C4-2B (cell line): Measurements from ENCODE around the gene LGALS7B.
"Not testable (repeated sequence)": the region's sequence is repeated elsewhere in the genome, so short reads cannot be mapped to it uniquely, and the experiment has no call there.

ENCODE experiments used
- H3K27ac ChIP-seq: fragments of 450-650 bp; 2 replicates; pipeline ENCODE4 v1.5.1; 2017
- ZFX ChIP-seq: fragments of 450-650 bp; IDR thresholded peaks from 2 replicates; pipeline ENCODE4 v1.6.1; 2017
- TF ChIP-seq, protein P1 (sequence below): fragments of 450-650 bp; conservative IDR thresholded peaks from 2 replicates; pipeline ENCODE4 v1.5.1; 2017; ENCODE audit warnings: mild to moderate bottlenecking

LGALS7B gene

DNA sequence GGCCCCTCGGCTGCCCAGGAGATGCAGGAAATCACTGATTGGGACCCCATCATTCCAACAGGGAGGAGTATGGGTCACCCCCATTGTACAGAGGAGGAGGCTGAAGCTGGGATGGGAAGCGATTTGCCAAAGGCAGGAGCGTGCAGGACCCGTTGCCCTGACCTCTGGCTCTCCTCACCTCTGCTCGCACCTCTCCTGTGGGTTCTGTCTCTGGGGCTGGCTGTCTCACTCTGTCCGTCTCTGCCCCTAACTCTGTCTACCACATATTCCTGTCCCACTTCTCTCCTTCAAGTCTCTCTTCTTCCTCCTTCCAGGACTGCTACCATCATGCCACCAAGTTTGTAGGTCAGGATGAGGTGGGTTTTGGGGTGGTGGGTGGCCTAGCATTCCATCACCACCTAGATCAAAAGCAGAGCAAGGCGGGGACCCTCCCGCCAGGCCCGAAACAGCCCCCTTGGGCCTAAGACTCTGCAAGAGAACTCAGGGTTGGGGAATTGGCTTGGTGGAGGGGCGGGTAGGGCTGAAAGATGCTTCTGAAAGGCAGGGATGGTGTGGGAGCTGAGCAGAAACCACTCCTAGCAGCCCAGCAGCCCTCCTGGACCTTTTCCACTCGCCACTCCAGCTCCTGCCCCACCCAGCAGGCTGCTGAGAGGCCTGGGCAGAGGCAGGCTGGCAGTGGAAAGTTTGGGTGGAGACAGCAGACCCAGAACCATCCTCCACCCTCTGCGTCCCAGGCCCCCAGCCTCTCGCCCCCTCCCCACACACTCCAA, 14.6 kb upstream of the LGALS7B start:
- H3K27ac ChIP-seq: no peak overlapping the region
- no peak for TF ChIP-seq ZFX
- TF ChIP-seq, protein P1, sequence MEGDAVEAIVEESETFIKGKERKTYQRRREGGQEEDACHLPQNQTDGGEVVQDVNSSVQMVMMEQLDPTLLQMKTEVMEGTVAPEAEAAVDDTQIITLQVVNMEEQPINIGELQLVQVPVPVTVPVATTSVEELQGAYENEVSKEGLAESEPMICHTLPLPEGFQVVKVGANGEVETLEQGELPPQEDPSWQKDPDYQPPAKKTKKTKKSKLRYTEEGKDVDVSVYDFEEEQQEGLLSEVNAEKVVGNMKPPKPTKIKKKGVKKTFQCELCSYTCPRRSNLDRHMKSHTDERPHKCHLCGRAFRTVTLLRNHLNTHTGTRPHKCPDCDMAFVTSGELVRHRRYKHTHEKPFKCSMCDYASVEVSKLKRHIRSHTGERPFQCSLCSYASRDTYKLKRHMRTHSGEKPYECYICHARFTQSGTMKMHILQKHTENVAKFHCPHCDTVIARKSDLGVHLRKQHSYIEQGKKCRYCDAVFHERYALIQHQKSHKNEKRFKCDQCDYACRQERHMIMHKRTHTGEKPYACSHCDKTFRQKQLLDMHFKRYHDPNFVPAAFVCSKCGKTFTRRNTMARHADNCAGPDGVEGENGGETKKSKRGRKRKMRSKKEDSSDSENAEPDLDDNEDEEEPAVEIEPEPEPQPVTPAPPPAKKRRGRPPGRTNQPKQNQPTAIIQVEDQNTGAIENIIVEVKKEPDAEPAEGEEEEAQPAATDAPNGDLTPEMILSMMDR: no peak

DNA sequence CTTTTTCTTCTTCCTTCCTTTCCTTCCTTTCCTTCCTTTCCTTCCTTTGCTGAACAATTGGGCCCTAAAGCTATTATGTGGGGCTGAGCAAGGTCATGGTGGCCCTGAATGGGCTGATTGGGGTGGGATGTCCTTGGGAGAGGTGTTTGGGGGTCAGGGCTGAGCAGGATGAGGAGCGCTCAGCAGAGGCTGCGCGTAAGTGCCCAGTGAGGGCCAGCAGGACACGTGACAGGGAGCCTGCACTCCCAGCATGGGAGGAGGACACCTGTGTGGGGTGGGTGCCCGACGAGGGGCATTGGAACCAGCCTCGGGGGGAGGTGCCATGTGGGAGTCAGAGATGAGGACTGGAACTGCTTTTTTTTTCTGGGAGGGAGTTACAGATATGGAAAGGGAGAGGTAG, 10.3 kb upstream of the LGALS7B start:
- H3K27ac ChIP-seq: no peak overlapping the region
- TF ChIP-seq, protein P1: no peak
- no peak for TF ChIP-seq ZFX

DNA sequence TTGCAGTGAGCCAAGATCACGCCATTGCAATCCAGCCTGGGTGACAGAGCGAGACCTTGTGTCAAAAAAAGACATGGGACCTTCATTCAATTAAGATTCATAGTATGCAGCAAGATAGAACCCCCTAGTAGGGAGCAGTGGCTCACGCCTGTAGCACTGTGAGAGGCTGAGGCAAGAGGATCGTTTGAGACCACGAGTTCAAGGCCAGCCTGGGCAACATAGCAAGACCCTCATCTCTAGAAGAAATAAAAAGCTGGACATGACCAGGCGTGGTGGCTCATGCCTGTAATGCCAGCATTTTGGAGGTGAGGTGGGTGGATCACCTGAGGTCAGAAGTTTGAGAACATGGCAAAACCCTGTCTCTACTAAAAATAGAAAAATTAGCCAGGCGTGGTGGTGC, 8.6 kb upstream of the LGALS7B start:
- TF ChIP-seq, protein P1: no peak
- TF ChIP-seq ZFX: no peak
- H3K27ac ChIP-seq: no peak overlapping the region

DNA sequence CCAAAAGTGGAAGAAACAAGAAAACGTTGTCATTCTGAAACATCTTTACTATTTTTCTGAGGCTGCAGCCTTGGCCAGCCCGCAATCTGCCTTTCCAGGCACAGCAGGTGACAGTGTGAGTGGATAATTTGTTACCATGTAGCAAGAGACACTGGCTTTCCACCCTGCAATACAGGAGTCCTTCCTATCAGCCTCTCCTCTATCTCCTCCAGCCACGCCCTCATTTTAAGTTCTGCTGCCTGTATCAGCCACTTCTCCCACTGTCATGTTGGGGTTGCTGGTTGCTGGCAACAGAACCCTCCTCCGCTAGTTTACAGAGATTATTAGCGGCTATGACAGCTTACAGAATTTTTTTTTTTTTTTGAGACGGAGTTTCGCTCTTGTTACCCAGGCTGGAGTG, 7.9 kb upstream of the LGALS7B start:
- TF ChIP-seq, protein P1: no peak
- TF ChIP-seq ZFX: no peak

DNA sequence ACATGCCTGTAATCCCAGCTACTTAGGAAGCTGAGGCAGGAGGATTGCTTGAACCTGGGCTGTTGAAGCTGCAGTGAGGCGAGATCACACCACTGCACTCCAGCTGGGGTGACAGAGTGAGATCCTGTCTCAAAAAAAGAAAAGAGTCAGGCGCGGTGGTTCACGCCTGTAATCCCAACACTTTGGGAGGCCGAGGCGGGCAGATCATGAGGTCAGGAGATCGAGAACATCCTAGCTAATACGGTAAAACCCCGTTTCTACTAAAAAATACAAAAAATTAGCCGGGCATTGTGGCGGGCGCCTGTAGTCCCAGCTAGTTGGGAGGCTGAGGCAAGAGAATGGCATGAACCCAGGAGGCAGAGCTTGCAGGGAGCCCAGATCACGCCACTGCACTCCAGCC, 6.8 kb upstream of the LGALS7B start:
- not testable (repeated sequence) for H3K27ac ChIP-seq

More for the DNA sequence above, 7.9 kb upstream of the LGALS7B start:
- H3K27ac ChIP-seq: no peak overlapping the region

DNA sequence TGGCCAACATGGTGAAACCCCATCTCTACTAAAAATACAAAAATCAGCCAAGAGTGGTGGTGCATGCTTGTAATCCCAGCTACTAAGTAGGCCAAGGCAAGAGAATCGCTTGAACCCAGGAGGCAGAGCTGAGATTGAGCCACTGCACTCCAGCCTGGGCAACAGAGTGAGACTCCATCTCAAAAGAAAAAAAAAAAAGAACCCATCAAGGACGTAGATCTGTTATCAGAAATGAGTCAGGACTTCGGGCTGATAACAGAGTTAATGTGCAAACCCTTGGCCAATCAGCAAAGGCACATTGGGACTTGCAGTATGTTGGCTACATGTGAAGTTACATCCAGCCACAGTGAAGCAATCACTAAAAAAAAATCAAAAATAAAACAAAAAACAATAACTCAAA, 4.8 kb upstream of the LGALS7B start:
- TF ChIP-seq ZFX: no peak
- TF ChIP-seq, protein P1: no peak
- H3K27ac ChIP-seq: no peak overlapping the region

DNA sequence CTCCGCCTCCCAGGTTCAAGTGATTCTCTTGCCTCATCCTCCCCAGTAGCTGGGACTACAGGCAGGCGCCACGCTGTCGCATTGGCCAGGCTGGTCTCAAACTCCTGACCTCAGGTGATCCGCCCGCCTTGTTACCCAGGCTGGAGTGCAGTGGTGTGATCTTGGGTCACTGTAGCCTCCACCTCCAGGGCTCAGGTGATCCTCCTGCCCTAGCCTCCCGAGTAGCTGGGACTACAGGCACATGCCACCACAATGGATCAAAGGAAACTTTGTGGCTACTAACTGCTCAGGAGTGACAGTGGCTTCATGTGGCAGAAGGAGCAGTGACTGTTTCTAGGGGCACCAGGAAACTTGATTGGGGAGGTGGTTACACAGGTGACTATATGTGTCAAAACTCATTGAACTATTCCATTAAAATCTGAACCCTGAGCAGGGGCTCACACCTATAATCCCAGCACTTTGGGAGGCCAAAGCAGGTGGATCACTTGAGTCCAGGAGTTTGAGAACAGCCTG, 3.8 kb upstream of the LGALS7B start:
- no peak overlapping the region for H3K27ac ChIP-seq
- TF ChIP-seq, protein P1: no peak
- TF ChIP-seq ZFX: no peak

DNA sequence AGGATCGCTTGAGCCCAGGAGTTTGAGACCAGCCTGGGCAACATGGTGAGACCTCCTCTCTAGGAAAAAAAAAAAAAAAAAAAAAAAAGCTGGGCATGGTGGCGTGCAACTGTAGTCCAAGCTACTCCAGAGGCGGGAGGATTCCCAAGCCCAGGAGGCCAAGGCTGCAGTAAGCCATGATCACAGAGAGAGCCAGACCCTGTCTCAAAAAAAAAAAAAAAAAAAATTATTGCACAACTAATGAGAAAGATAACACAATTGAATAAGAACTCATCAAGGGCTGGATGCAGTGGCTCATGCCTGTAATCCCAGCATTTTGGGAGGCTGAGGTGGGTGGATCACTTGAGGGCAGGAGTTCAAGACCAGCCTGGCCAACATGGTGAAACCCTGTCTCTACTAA, 2.9 kb upstream of the LGALS7B start:
- H3K27ac ChIP-seq: not testable (repeated sequence)
